ENCODE data around the gene CCDC71.

Gene CCDC71

DNA sequence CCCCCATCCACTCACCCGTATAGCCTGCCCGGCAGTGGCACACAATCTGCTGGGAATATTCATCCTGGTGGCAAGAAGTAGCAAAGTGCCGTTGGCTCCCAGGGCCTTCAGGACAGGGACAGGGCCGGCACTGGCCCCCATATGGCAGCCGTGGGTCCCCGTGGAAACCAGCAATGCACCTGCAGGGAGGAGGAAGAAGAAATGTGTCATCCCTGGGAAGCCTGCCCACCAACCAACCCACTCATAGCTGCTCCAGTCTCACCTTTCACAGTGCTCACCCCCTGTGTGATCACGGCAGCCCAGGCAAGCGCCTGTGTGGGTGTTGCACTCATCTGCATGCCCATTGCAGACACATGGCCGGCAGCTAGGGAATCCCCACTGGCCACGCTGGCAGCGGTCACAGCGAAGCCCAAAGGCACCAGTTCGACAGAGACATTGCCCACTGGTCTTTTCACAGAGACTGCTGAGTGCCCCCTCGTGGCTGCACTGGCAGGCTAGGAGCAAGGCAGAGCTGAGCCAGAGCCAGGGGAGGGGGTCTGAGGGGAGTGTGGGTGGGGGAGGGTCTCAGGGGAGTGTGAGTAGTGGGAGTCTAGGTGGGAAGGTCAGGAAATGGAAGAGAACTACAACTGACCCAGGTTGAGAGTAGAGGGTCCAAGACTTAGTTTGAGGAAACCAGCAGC, 41.0 kb downstream of the CCDC71 start:
- Histone ChIP-seq H3K27me3 (replicated peaks; ENCODE audit: control insufficient read depth, insufficient read depth, low read length) (no peaks in the 10 kb centered on the region), H3K4me3 (ENCODE audit: low read length) (no peak overlapping the region), H3K9ac (ENCODE audit: low read length) (no peak overlapping the region), H3K36me3 (ENCODE audit: control insufficient read depth, insufficient read depth, low read length, severe bottlenecking) (peaks cover 80% of the 10 kb centered on the region), H3K9me3 (ENCODE audit: control insufficient read depth, low read length) (no peaks in the 10 kb centered on the region), H3K4me1 (ENCODE audit: control insufficient read depth, insufficient read depth, low read length) (peaks cover under 1% of the 10 kb centered on the region)
- DNase-seq (ENCODE audit: low read depth): no peak

GRCh38 chr3:49124203-49124602, 41.9 kb downstream of the CCDC71 start:
- H3K4me3 ChIP-seq (ENCODE audit: low read length): no peak overlapping the region
- no peaks in the 10 kb centered on the region for H3K27me3 ChIP-seq (replicated peaks; ENCODE audit: control insufficient read depth, insufficient read depth, low read length)
- H3K9me3 ChIP-seq (ENCODE audit: control insufficient read depth, low read length): no peaks in the 10 kb centered on the region
- no peak overlapping the region for H3K9ac ChIP-seq (ENCODE audit: low read length)
- peaks cover 71% of the 10 kb centered on the region for H3K36me3 ChIP-seq (ENCODE audit: control insufficient read depth, insufficient read depth, low read length, severe bottlenecking)
- peaks cover 10% of the 10 kb centered on the region for H3K4me1 ChIP-seq (ENCODE audit: control insufficient read depth, insufficient read depth, low read length)
- DNase-seq (ENCODE audit: low read depth): no peak

- Histone ChIP-seq H3K27me3 (replicated peaks; ENCODE audit: control insufficient read depth, insufficient read depth, low read length) (no peaks in the 10 kb centered on the region), H3K4me3 (ENCODE audit: low read length) (no peak overlapping the region), H3K9ac (ENCODE audit: low read length) (no peak overlapping the region), H3K36me3 (ENCODE audit: control insufficient read depth, insufficient read depth, low read length, severe bottlenecking) (peaks cover 71% of the 10 kb centered on the region), H3K9me3 (ENCODE audit: control insufficient read depth, low read length) (no peaks in the 10 kb centered on the region), H3K4me1 (ENCODE audit: control insufficient read depth, insufficient read depth, low read length) (peaks cover 15% of the 10 kb centered on the region)
- DNase-seq (ENCODE audit: low read depth): no peak
Observed at GRCh38 chr3:49123687-49124086, 42.4 kb downstream of the CCDC71 start.

- Histone ChIP-seq H3K27me3 (replicated peaks; ENCODE audit: control insufficient read depth, insufficient read depth, low read length) (no peaks in the 10 kb centered on the region), H3K36me3 (ENCODE audit: control insufficient read depth, insufficient read depth, low read length, severe bottlenecking) (peaks cover 71% of the 10 kb centered on the region), H3K4me1 (ENCODE audit: control insufficient read depth, insufficient read depth, low read length) (peaks cover 17% of the 10 kb centered on the region), H3K9me3 (ENCODE audit: control insufficient read depth, low read length) (no peaks in the 10 kb centered on the region), H3K4me3 (ENCODE audit: low read length) (no peak overlapping the region), H3K9ac (ENCODE audit: low read length) (no peak overlapping the region)
- no peak for DNase-seq (ENCODE audit: low read depth)
Observed at GRCh38 chr3:49122886-49123545, 43.1 kb downstream of the CCDC71 start.

- Histone ChIP-seq H3K9me3 (ENCODE audit: control insufficient read depth, low read length) (no peaks in the 10 kb centered on the region), H3K4me3 (ENCODE audit: low read length) (no peak overlapping the region), H3K27me3 (replicated peaks; ENCODE audit: control insufficient read depth, insufficient read depth, low read length) (no peaks in the 10 kb centered on the region), H3K36me3 (ENCODE audit: control insufficient read depth, insufficient read depth, low read length, severe bottlenecking) (peaks cover 74% of the 10 kb centered on the region), H3K9ac (ENCODE audit: low read length) (no peak overlapping the region), H3K4me1 (ENCODE audit: control insufficient read depth, insufficient read depth, low read length) (peaks cover 17% of the 10 kb centered on the region)
- no peak for DNase-seq (ENCODE audit: low read depth)
Observed at GRCh38 chr3:49122451-49122850, 43.7 kb downstream of the CCDC71 start.

GRCh38 chr3:49122022-49122421, 44.1 kb downstream of the CCDC71 start:
- H3K4me1 ChIP-seq (ENCODE audit: control insufficient read depth, insufficient read depth, low read length): peaks cover 17% of the 10 kb centered on the region
- H3K4me3 ChIP-seq (ENCODE audit: low read length): no peak overlapping the region
- DNase-seq (ENCODE audit: low read depth): no peak
- no peaks in the 10 kb centered on the region for H3K27me3 ChIP-seq (replicated peaks; ENCODE audit: control insufficient read depth, insufficient read depth, low read length)
- no peaks in the 10 kb centered on the region for H3K9me3 ChIP-seq (ENCODE audit: control insufficient read depth, low read length)
- H3K9ac ChIP-seq (ENCODE audit: low read length): no peak overlapping the region
- H3K36me3 ChIP-seq (ENCODE audit: control insufficient read depth, insufficient read depth, low read length, severe bottlenecking): peaks cover 76% of the 10 kb centered on the region

- H3K36me3 ChIP-seq (ENCODE audit: control insufficient read depth, insufficient read depth, low read length, severe bottlenecking): peaks cover 77% of the 10 kb centered on the region
- DNase-seq (ENCODE audit: low read depth): no peak
Observed at GRCh38 chr3:49121132-49121736, 44.9 kb downstream of the CCDC71 start.

GRCh38 chr3:49120438-49121131, 45.5 kb downstream of the CCDC71 start, which contains the start of gene USP19:
TSS of gene USP19 (minus strand) at chr3:49120823. CDS start at chr3:49119145, 1,678 bp downstream.
- peak; percentile 96 for DNase-seq (ENCODE audit: low read depth)
- Histone ChIP-seq H3K4me3 (ENCODE audit: low read length) (peak within 1 kb of the TSS; percentile 86), H3K9me3 (ENCODE audit: control insufficient read depth, low read length) (no peaks in the 10 kb centered on the region), H3K27me3 (replicated peaks; ENCODE audit: control insufficient read depth, insufficient read depth, low read length) (no peaks in the 10 kb centered on the region), H3K36me3 (ENCODE audit: control insufficient read depth, insufficient read depth, low read length, severe bottlenecking) (peaks cover 77% of the 10 kb centered on the region), H3K4me1 (ENCODE audit: control insufficient read depth, insufficient read depth, low read length) (peaks cover 17% of the 10 kb centered on the region), H3K9ac (ENCODE audit: low read length) (peak within 1 kb of the TSS; percentile 99)

More at GRCh38 chr3:49121132-49121736, 44.9 kb downstream of the CCDC71 start:
- no peaks in the 10 kb centered on the region for H3K27me3 ChIP-seq (replicated peaks; ENCODE audit: control insufficient read depth, insufficient read depth, low read length)
- H3K4me1 ChIP-seq (ENCODE audit: control insufficient read depth, insufficient read depth, low read length): peaks cover 17% of the 10 kb centered on the region
- H3K4me3 ChIP-seq (ENCODE audit: low read length): peak overlapping the region; percentile 86
- peak overlapping the region; percentile 99 for H3K9ac ChIP-seq (ENCODE audit: low read length)
- no peaks in the 10 kb centered on the region for H3K9me3 ChIP-seq (ENCODE audit: control insufficient read depth, low read length)

- Histone ChIP-seq H3K9me3 (ENCODE audit: control insufficient read depth, low read length) (no peaks in the 10 kb centered on the region), H3K4me1 (ENCODE audit: control insufficient read depth, insufficient read depth, low read length) (peaks cover 17% of the 10 kb centered on the region), H3K36me3 (ENCODE audit: control insufficient read depth, insufficient read depth, low read length, severe bottlenecking) (peaks cover 78% of the 10 kb centered on the region), H3K9ac (ENCODE audit: low read length) (peak overlapping the region; percentile 99), H3K27me3 (replicated peaks; ENCODE audit: control insufficient read depth, insufficient read depth, low read length) (no peaks in the 10 kb centered on the region), H3K4me3 (ENCODE audit: low read length) (peak overlapping the region; percentile 86)
- DNase-seq (ENCODE audit: low read depth): peak; percentile 25
Observed at GRCh38 chr3:49120096-49120437, 46.1 kb downstream of the CCDC71 start.

- Histone ChIP-seq H3K27me3 (replicated peaks; ENCODE audit: control insufficient read depth, insufficient read depth, low read length) (no peaks in the 10 kb centered on the region), H3K9ac (ENCODE audit: low read length) (peak overlapping the region; percentile 99), H3K4me1 (ENCODE audit: control insufficient read depth, insufficient read depth, low read length) (peaks cover 17% of the 10 kb centered on the region), H3K9me3 (ENCODE audit: control insufficient read depth, low read length) (no peaks in the 10 kb centered on the region), H3K4me3 (ENCODE audit: low read length) (peak overlapping the region; percentile 86), H3K36me3 (ENCODE audit: control insufficient read depth, insufficient read depth, low read length, severe bottlenecking) (peaks cover 78% of the 10 kb centered on the region)
- DNase-seq (ENCODE audit: low read depth): peak; percentile 11
Observed at GRCh38 chr3:49119439-49119838, 46.7 kb downstream of the CCDC71 start.

DNA sequence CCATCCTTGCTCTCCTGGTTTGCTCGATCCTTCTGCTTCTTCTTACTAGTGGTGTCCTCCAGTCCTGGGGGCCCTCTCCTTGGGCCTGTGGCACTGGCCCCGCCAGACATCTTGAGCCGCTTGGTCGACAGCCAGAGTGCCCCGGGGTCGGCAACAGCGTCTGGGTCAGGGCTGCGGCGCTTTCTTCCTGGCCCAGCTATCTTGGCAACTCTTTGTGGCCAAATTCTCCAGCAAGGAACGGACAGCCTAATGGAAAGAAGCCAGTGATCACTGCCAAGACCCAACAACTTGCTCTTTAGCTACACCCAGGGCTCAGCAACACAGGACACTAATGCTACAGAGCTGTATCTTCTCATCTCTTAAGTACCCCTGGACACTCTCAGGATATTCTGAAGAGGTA, 47.1 kb downstream of the CCDC71 start:
- H3K9me3 ChIP-seq (ENCODE audit: control insufficient read depth, low read length): no peaks in the 10 kb centered on the region
- peak overlapping the region; percentile 99 for H3K9ac ChIP-seq (ENCODE audit: low read length)
- H3K4me1 ChIP-seq (ENCODE audit: control insufficient read depth, insufficient read depth, low read length): peaks cover 17% of the 10 kb centered on the region
- no peaks in the 10 kb centered on the region for H3K27me3 ChIP-seq (replicated peaks; ENCODE audit: control insufficient read depth, insufficient read depth, low read length)
- no peak for DNase-seq (ENCODE audit: low read depth)
- H3K4me3 ChIP-seq (ENCODE audit: low read length): peak overlapping the region; percentile 86
- H3K36me3 ChIP-seq (ENCODE audit: control insufficient read depth, insufficient read depth, low read length, severe bottlenecking): peaks cover 78% of the 10 kb centered on the region

Data from adipocyte (in vitro differentiated cells).